Measurements from ENCODE around the gene RCBTB1. TPM values are rescaled to one million over a fixed set of nuclear protein-coding genes. Genes with fewer than 3 reads are reported as not detected.
"Not testable (repeated sequence)": the region's sequence is repeated elsewhere in the genome, so short reads cannot be mapped to it uniquely, and the experiment has no call there.

RCBTB1 gene
- total and polyA plus RNA-seq, 5 experiments from 2014 or later = 6.7 to 27.0 (median 8.4) TPM

DNA sequence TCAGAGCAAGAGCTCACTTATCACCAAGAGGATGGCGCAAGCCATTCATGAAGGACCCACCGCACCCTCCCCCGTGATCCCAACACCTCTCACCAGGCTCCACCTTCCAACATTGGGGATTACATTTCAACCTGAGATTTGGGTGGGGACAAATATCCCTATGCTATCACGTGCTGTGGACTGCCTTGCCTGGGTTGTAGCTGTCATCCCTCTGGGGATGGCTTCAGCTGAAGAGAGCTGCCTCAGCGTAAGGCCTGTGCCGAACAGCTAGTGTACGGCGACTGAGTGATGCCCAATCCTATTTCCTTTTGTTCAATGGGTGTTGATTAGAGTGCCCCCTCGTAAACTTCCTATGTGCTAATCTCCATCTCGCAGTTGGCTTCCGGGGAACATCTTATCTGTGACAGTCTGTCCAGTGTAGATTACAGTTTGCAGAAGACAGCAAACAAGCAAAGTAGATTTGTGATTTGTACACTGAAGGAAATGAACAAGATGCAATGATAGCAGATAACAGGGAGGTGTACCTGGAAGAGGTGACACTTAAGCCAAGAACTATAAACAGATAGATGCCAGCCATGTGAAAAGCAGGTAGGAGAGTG is 11.8 kb upstream of the RCBTB1 start:
- no peaks in the 10 kb centered on the region for H3K9me3 Mint-ChIP-seq
- H3K27me3 Mint-ChIP-seq = peaks cover 0 to 2% (median 0%) of the 10 kb centered on the region in 5 donors
- ATAC-seq (no peak), DNase-seq (no peak)
- POLR2A ChIA-PET = no interaction called here
- H3K36me3 Mint-ChIP-seq = no peaks in the 10 kb centered on the region
- no peak overlapping the region for H3K27ac Mint-ChIP-seq
- H3K4me1 Mint-ChIP-seq = peaks cover 0 to 2% (median 0%) of the 10 kb centered on the region in 4 donors
- H3K4me3 Mint-ChIP-seq = no peak overlapping the region

DNA sequence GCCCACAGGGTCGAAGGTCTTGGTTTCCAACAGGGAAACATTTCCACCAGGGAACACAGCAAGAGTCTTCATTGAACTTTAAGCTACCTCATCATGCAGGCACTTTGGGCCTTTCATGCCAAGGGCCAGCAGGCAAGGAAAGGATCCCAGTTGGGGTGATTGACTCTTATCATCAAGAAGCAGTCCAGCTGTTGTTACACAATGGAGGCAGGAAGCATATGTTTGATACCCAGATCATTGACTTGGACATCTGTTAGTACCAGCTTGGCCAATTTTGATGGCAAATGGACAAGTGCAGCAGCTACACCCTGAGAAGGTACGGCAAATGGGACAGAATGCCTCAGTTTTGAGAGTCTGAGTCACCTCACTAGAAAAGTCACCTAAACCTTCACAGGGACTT is 10.9 kb upstream of the RCBTB1 start:
- peaks cover 0 to 2% (median 0%) of the 10 kb centered on the region in 5 donors for H3K27me3 Mint-ChIP-seq
- H3K9me3 Mint-ChIP-seq = no peaks in the 10 kb centered on the region
- ATAC-seq (no peak), DNase-seq (no peak)
- no peaks in the 10 kb centered on the region for H3K36me3 Mint-ChIP-seq
- no peak overlapping the region for H3K27ac Mint-ChIP-seq
- H3K4me1 Mint-ChIP-seq = peaks cover 0 to 2% (median 0%) of the 10 kb centered on the region in 4 donors
- H3K4me3 Mint-ChIP-seq = no peak overlapping the region
- POLR2A ChIA-PET = no interaction called here

DNA sequence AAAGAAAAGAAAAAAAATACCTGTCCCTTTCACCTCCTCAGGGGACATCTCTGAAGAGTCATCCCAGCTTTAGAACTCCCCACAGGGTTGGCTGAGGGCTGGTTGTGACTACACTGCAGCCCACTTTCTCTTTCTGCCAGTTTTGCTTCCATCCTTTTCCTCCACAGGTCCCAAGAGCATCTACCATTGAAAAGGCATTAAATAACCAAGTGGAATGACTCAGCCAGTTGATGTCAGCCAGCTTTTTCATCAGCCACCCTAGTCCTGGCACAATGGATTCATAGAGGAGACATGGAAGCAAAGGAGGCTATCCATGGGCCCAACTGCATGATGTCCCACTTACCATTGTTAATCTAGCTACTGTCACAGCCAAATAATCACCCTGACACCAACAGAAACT is 9.2 kb upstream of the RCBTB1 start:
- ATAC-seq (no peak), DNase-seq (no peak)
- Mint-ChIP-seq H3K9me3 (no peaks in the 10 kb centered on the region), H3K27ac (no peak overlapping the region), H3K4me3 (no peak overlapping the region), H3K4me1 (peaks cover 0 to 2% (median 0%) of the 10 kb centered on the region in 4 donors), H3K36me3 (no peaks in the 10 kb centered on the region), H3K27me3 (peaks cover 0 to 2% (median 0%) of the 10 kb centered on the region in 5 donors)
- POLR2A ChIA-PET = no interaction called here

DNA sequence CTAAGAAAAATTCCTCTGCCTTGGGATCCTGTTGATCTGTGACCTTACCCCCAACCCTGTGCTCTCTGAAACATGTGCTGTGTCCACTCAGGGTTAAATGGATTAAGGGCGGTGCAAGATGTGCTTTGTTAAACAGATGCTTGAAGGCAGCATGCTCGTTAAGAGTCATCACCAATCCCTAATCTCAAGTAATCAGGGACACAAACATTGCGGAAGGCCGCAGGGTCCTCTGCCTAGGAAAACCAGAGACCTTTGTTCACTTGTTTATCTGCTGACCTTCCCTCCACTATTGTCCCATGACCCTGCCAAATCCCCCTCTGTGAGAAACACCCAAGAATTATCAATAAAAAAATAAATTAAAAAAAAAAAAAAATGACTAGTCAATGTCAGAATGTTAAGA is 8.5 kb upstream of the RCBTB1 start:
- H3K9me3 Mint-ChIP-seq, H3K36me3 Mint-ChIP-seq, H3K27ac Mint-ChIP-seq, ATAC-seq, H3K4me3 Mint-ChIP-seq, H3K27me3 Mint-ChIP-seq, DNase-seq, POLR2A ChIA-PET, H3K4me1 Mint-ChIP-seq: not testable (repeated sequence)

DNA sequence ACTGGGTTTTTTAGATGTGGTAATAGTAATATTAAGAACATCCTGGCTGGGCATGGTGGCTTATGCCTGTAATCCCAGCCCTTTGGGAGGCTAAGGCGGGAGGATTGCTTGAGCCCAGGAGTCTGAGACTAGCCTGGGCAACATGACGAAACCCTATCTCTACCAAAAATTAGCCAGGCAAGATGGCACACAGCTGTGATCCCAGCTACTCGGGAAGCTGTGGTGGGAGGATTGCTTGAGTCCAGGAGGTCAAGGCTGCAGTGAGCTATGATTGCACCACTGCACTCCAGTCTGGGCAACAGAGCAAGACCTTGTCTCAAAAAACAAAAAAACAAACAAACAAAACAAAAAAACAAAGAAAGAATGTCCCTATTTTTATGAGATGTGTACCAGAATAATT is 5.4 kb upstream of the RCBTB1 start:
- H3K27ac Mint-ChIP-seq, H3K4me3 Mint-ChIP-seq, H3K9me3 Mint-ChIP-seq, ATAC-seq, POLR2A ChIA-PET, H3K36me3 Mint-ChIP-seq, DNase-seq, H3K27me3 Mint-ChIP-seq, H3K4me1 Mint-ChIP-seq: not testable (repeated sequence)

DNA sequence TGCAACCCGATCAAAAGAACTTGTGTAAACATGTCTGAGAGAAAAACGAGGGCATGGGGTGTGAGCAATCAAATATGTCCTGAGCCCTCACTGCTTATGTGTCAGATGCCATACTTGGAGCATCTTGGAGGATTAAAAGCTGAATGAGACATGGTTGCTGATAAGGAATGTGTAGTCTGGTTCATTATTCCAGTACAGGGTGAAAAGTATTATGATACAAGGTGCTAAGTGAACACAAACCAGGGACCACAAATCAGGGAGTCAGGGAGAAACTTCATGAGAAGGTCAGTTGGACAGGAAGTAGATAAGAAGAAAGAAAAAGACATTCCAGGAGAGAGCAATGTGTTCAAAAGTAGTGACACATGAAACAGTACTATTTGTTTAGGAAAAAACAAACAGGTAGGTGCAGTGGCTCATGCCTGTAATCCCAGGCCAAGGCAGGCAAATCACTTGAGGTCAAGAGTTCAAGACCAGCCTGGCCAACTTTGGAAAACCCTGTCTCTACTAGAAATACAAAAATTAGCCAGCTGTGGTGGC is 2.0 kb upstream of the RCBTB1 start:
- POLR2A ChIA-PET = no interaction called here
- peaks cover 0 to 3% (median 0%) of the 10 kb centered on the region in 3 donors for H3K36me3 Mint-ChIP-seq
- peak overlapping the region in 3 of 10 donors; percentile 35 to 81 (median 81) for H3K27ac Mint-ChIP-seq
- peaks cover 5 to 28% (median 23%) of the 10 kb centered on the region in 4 donors for H3K4me1 Mint-ChIP-seq
- H3K9me3 Mint-ChIP-seq = no peaks in the 10 kb centered on the region
- H3K27me3 Mint-ChIP-seq = no peaks in the 10 kb centered on the region
- no peak for DNase-seq
- no peak for ATAC-seq
- peak overlapping the region in 3 of 10 donors; percentile 81 to 92 (median 86) for H3K4me3 Mint-ChIP-seq

DNA sequence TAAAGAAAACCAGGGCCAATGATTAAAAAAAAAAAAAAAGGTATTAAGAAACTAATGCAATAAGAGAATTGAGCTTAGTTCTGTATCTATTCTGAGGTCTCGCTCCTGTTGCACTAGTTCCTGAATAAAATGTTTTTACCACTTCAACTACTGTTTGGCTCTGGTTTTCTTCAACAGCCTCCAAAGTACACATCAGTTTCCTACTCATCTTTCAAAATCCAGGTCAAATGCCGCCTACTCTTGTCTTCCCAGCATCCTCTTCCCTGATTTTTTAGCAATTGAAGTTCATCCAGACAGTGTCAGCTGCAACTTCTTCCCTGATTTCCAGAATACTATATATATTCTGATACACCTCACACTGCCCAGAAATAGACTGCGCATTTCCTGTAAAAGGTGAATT is 1.4 kb upstream of the RCBTB1 start:
- Mint-ChIP-seq H3K36me3 (peaks cover 0 to 5% (median 0%) of the 10 kb centered on the region in 3 donors), H3K4me1 (peaks cover 5 to 30% (median 26%) of the 10 kb centered on the region in 4 donors), H3K27ac (peak overlapping the region in 7 of 10 donors; percentile 58 to 94 (median 91)), H3K27me3 (no peaks in the 10 kb centered on the region), H3K4me3 (peak overlapping the region; percentile 81 to 98 (median 88)), H3K9me3 (no peaks in the 10 kb centered on the region)
- POLR2A ChIA-PET = interaction anchor here (0.7 to 2.9 kb wide), 6 partner anchors 20 to 873 kb away, joined by 3 to 15 read pairs (median 4); partner anchors contain the start of genes CAB39L, KPNA3, PHF11 and SETDB2
- ATAC-seq (no peak), DNase-seq (no peak)

DNA sequence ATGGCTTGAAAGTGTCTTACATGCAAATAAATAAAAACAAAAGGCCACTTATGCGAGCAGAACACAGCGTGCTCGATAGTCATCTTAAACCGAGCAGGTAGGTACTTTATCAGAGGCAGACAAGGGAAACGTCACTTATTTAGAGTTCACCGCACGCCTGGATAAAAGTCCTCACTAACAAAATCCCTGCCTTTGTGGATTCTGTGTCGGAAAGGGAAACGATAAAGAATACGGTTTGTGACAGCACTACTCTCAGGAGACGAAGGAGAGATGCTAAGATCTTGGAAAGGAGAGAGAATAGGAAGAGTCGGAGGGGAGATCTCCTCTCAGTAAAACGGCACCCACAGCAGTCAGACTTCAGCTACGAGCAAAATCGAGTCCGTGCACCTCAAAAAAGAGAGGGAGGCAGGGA is 581 bp downstream of the RCBTB1 start:
- no peaks in the 10 kb centered on the region for H3K27me3 Mint-ChIP-seq
- H3K9me3 Mint-ChIP-seq = no peaks in the 10 kb centered on the region
- peak overlapping the region; percentile 79 to 94 (median 91) for H3K27ac Mint-ChIP-seq
- POLR2A ChIA-PET = interaction anchor here (0.5 to 2.9 kb wide), 7 partner anchors 14 to 161 kb away, joined by 3 to 15 read pairs (median 4); partner anchors contain the start of genes CAB39L, PHF11 and SETDB2
- peaks cover 0 to 22% (median 6%) of the 10 kb centered on the region in 3 donors for H3K36me3 Mint-ChIP-seq
- ATAC-seq = peak; percentile 12 to 26
- DNase-seq = peak in 2 of 10 donors; percentile 2 to 21
- peaks cover 11 to 41% (median 36%) of the 10 kb centered on the region in 4 donors for H3K4me1 Mint-ChIP-seq
- H3K4me3 Mint-ChIP-seq = peak overlapping the region; percentile 84 to 99 (median 96)

DNA sequence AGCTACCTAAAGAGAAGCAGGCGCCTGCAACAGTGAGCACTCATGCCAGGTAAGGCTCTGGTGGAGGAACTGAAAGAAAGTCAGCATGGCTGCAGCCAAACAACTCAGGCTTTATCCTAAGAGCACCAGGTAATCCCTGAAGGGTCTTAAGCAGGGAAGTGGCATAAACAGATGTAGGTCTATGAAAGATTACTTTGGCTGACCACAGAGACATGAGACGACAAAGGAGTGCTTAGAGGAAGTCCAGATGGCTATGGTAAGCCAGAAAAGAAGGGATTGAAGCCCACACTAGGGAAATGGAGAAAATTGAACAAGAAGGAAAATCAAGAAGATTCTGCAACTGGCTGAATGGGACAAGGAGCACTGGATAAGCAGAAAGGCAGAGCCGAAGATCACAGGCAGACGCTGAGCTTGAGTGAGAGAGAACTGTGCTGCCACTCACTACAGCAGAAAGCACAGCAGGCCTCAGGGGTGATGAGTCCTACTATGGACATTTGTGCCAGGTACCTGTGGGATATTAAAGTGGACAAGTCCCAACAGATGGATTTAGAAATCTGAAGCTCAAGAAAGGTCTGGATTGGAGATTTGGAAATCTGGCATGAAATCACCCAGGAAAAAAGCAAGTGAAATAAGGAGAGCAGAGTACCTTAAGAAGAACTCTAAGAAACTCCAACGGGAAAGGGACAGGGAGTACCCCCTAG is 4.2 kb downstream of the RCBTB1 start:
- Mint-ChIP-seq H3K4me1 (peaks cover 11 to 43% (median 31%) of the 10 kb centered on the region in 4 donors), H3K36me3 (peaks cover 0 to 37% (median 8%) of the 10 kb centered on the region in 3 donors), H3K27me3 (no peaks in the 10 kb centered on the region), H3K9me3 (no peaks in the 10 kb centered on the region), H3K27ac (peak overlapping the region in 7 of 10 donors; percentile 3 to 73 (median 44)), H3K4me3 (no peak overlapping the region)
- DNase-seq (peak in 1 of 10 donors; percentile 7), ATAC-seq (no peak)
- POLR2A ChIA-PET = no interaction called here

DNA sequence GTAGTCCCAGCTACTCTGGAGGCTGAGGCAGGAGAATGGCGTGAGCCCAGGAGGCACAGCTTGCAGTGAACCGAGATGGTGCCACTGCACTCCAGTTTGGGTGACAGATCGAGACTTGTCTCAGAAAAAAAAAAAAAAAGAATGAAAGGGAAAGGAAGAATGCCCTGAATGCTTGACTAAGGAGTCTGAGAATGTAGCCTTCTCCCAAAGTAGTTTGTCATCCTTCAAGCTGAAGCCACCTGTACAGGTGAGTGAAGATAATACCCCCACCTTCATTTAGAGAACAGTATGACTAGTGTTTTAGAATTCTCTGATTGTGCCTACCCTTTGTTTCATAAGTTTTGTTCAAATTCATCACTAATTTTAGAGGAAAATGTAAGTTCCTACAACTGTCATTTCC is 5.9 kb downstream of the RCBTB1 start:
- no peak overlapping the region for H3K27ac Mint-ChIP-seq
- H3K4me1 Mint-ChIP-seq = peaks cover 8 to 37% (median 25%) of the 10 kb centered on the region in 4 donors
- H3K4me3 Mint-ChIP-seq = no peak overlapping the region
- peaks cover 0 to 44% (median 8%) of the 10 kb centered on the region in 3 donors for H3K36me3 Mint-ChIP-seq
- H3K9me3 Mint-ChIP-seq = no peaks in the 10 kb centered on the region
- POLR2A ChIA-PET = no interaction called here
- no peaks in the 10 kb centered on the region for H3K27me3 Mint-ChIP-seq
- ATAC-seq = no peak
- no peak for DNase-seq

DNA sequence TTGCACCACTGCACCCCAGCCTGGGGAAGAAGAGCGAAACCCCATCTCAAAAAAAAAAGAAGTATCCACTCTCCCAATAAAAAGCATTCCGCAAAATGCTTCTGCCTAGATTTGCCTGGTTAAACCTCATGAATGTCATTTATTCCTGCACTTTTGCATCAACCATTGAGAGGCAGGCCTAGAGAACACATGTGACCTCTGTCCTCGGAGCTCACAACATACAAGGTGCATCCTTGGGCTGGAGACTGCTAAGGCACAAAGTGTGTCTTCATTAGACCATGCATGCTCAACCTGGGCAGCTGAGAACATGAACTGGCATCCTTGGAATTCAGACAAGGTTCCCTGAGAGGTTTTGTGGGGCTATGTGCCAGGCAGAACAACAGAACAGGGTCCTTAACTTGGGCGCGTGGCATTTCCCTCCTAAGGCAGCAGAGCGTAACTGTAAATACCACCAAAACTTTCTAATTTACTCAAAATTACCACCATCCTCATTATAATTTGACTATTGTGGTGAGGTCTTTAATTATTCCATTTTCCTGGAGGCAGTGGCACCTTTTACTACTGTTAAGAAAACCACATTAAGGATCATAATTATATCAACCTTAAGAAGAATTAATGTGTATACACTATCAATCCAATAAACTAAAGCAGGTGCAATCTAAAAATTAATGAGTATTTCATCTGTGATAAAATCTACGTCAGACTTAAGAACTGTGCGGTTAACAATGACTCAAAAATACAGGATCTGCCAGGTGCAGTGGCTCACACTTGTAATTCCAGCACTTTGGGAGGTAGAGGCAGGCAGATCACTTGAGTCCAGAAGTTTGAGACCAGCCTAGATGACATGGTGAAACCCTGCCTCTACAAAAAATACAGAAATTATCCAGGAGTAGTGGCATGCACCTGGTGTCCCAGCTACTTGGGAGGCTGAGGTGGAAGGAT is 13.8 kb downstream of the RCBTB1 start:
- Mint-ChIP-seq H3K36me3 (peaks cover under 1 to 15% (median 3%) of the 10 kb centered on the region in 3 donors), H3K27me3 (no peaks in the 10 kb centered on the region), H3K27ac (peak overlapping the region in 3 of 10 donors; percentile 15 to 75 (median 32)), H3K4me3 (no peak overlapping the region), H3K4me1 (peaks cover 3 to 23% (median 12%) of the 10 kb centered on the region in 4 donors), H3K9me3 (no peaks in the 10 kb centered on the region)
- DNase-seq (no peak), ATAC-seq (no peak)
- POLR2A ChIA-PET = interaction anchor here (1.4 kb wide), 1 partner anchor 14 kb away, joined by 4 read pairs; the partner anchor contains the start of gene RCBTB1
